Caco-2 (cell line): ENCODE data around the gene SOCS4. TPM values are rescaled to one million over a fixed set of nuclear protein-coding genes. Genes with fewer than 3 reads are reported as not detected.

Experiments
- BruUV-seq: library from RNA; stranded (reverse); fragments of 400-500 nt; replicated peaks from 2 replicates; lab custom pipeline; 2021; lab: Mats Ljungman, UMichigan
- CTCF ChIA-PET: fragments of 300-600 bp; sonication (Branson Sonifier 250); formaldehyde crosslinking; loops from one replicate; lab custom pipeline; 2022; ENCODE audit warnings: antibody characterized with exemption; lab: Charles Lee
- POLR2A ChIA-PET: fragments of 300-600 bp; sonication (Branson Sonifier 250); formaldehyde crosslinking; loops from one replicate; lab custom pipeline; 2022; ENCODE audit warnings: antibody characterized with exemption; lab: Charles Lee
- DNase-seq, 2 experiments: peaks; one replicate each; pipeline versions ENCODE4 v3.0.0 to v3.0.0-alpha.2; 2020 to 2022
- H3K27me3 ChIP-seq: replicated peaks from 2 replicates; pipeline ENCODE4 v1.6.0; 2011; ENCODE audit warnings: low read length; ENCODE audit not compliant: control insufficient read depth, insufficient read depth
- H3K36me3 ChIP-seq: 2 replicates; pipeline ENCODE4 v1.5.1; 2011; ENCODE audit warnings: low read length; ENCODE audit not compliant: control insufficient read depth, insufficient read depth
- H3K4me1 ChIP-seq: fragments of 250-450 bp; sonication (Bioruptor Pico); 2 replicates; pipeline ENCODE4 v1.5.1; 2020; ENCODE audit warnings: mild to moderate bottlenecking
- H3K4me3 ChIP-seq: 2 replicates; pipeline ENCODE4 v1.5.1; 2011; ENCODE audit warnings: low read depth, mild to moderate bottlenecking, control low read depth, low read length
- H3K9me3 ChIP-seq: fragments of 250-450 bp; sonication (Bioruptor Pico); 2 replicates; pipeline ENCODE4 v1.5.1; 2020; ENCODE audit warnings: mild to moderate bottlenecking, moderate library complexity
- H3K27ac Mint-ChIP-seq: one replicate; pipeline ENCODE4 v1.8.0; 2022; ENCODE audit warnings: mixed read lengths; ENCODE audit not compliant: unreplicated experiment
- H3K27me3 Mint-ChIP-seq: one replicate; pipeline ENCODE4 v1.8.0; 2022; ENCODE audit warnings: mixed read lengths; ENCODE audit not compliant: insufficient read depth, unreplicated experiment
- H3K36me3 Mint-ChIP-seq: one replicate; pipeline ENCODE4 v1.8.0; 2022; ENCODE audit warnings: mild to moderate bottlenecking, mixed read lengths; ENCODE audit not compliant: insufficient read depth, unreplicated experiment
- H3K4me1 Mint-ChIP-seq: one replicate; pipeline ENCODE4 v1.8.0; 2022; ENCODE audit warnings: low read depth, mixed read lengths; ENCODE audit not compliant: unreplicated experiment
- H3K4me3 Mint-ChIP-seq: one replicate; pipeline ENCODE4 v1.8.0; 2022; ENCODE audit warnings: mild to moderate bottlenecking, moderate library complexity, mixed read lengths; ENCODE audit not compliant: unreplicated experiment
- H3K9me3 Mint-ChIP-seq: one replicate; pipeline ENCODE4 v1.8.0; 2022; ENCODE audit warnings: mixed read lengths; ENCODE audit not compliant: unreplicated experiment
- intact Hi-C: fragments of 100-400 bp; cut with micrococcal nuclease; formaldehyde crosslinking; loops from one replicate; pipeline ENCODE4 v1.10.0; 2022; ENCODE audit not compliant: unreplicated experiment
- total RNA-seq: library from RNA; stranded (reverse); gene quantifications from 2 replicates; pipeline ENCODE4 v1.2.3, GENCODE V29; 2022
- TF ChIP-seq, protein P1 (sequence below), 2 experiments: fragments of 200-600 bp in 1 of 2; IDR thresholded peaks; 1 replicate in 1 of 2; 2 replicates in 1 of 2; pipeline versions ENCODE4 v1.5.1 to v1.8.0; 2011 to 2022; ENCODE audit warnings: antibody characterized with exemption in 1 of 2, control low read depth in 1 of 2, inconsistent platforms in 1 of 2, low read depth in 1 of 2, low read length in 1 of 2, mild to moderate bottlenecking in 1 of 2, moderate library complexity in 1 of 2; ENCODE audit not compliant: insufficient read depth in 1 of 2, severe bottlenecking in 1 of 2, unreplicated experiment in 1 of 2

The SOCS4 gene
- total RNA-seq, 1 experiment from 2014 or later, result 24.8 TPM

- POLR2A ChIA-PET, result interaction anchor here (0.9 kb wide), 2 partner anchors 11 to 57 kb away, joined by 3 read pairs; partner anchors contain the start of gene LGALS3
- H3K4me3 ChIP-seq, result no peak overlapping the region
- no TSS peak for BruUV-seq
- H3K27ac Mint-ChIP-seq, result no peak overlapping the region
- no peak overlapping the region for H3K4me3 Mint-ChIP-seq
- DNase-seq, result no peak
- peaks cover 15% of the 10 kb centered on the region for H3K4me1 Mint-ChIP-seq
- CTCF ChIA-PET, result no interaction called here
- H3K9me3 Mint-ChIP-seq, result no peaks in the 10 kb centered on the region
- no peaks in the 10 kb centered on the region for H3K27me3 Mint-ChIP-seq
- TF ChIP-seq, protein P1, sequence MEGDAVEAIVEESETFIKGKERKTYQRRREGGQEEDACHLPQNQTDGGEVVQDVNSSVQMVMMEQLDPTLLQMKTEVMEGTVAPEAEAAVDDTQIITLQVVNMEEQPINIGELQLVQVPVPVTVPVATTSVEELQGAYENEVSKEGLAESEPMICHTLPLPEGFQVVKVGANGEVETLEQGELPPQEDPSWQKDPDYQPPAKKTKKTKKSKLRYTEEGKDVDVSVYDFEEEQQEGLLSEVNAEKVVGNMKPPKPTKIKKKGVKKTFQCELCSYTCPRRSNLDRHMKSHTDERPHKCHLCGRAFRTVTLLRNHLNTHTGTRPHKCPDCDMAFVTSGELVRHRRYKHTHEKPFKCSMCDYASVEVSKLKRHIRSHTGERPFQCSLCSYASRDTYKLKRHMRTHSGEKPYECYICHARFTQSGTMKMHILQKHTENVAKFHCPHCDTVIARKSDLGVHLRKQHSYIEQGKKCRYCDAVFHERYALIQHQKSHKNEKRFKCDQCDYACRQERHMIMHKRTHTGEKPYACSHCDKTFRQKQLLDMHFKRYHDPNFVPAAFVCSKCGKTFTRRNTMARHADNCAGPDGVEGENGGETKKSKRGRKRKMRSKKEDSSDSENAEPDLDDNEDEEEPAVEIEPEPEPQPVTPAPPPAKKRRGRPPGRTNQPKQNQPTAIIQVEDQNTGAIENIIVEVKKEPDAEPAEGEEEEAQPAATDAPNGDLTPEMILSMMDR (IDR thresholded peaks at IDR 0.05; ENCODE audit: insufficient read depth in 1 of 2, low read depth in 1 of 2, low read length in 1 of 2, severe bottlenecking in 1 of 2, unreplicated experiment in 1 of 2), result no peak
- H3K27me3 ChIP-seq, result no peaks in the 10 kb centered on the region
- no peaks in the 10 kb centered on the region for H3K9me3 ChIP-seq
- peaks cover 14% of the 10 kb centered on the region for H3K4me1 ChIP-seq
- intact Hi-C loops, result no loop called here
- peaks cover 31% of the 10 kb centered on the region for H3K36me3 Mint-ChIP-seq
- no peaks in the 10 kb centered on the region for H3K36me3 ChIP-seq
These were observed 45.0 kb downstream of the SOCS4 start for GRCh38 chr14:55071870-55072640.

- no peak overlapping the region for H3K27ac Mint-ChIP-seq
- no TSS peak for BruUV-seq
These were observed 46.8 kb downstream of the SOCS4 start for GRCh38 chr14:55073856-55074255.

DNA sequence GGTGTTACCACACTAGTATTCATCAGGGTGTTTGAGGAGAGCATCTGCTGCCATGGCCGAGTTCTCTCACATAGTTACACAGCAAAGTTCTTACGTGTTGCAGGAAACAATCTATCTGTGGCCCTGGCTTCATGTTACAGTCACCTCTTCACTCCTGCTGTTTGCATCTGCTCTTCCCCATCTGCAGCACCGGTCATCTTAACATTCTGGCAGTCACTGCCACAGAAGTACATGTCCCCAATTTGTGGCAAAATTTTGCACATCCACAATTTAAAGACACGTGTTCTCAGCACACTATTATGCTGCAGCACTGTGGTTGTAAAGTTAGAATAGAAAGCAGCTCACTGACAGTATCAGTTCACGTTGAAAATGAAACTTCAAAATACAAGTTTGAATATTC is 47.6 kb downstream of the SOCS4 start:
- Mint-ChIP-seq H3K27ac (no peak overlapping the region), H3K36me3 (peaks cover 24% of the 10 kb centered on the region), H3K4me3 (no peak overlapping the region), H3K27me3 (no peaks in the 10 kb centered on the region), H3K9me3 (no peaks in the 10 kb centered on the region), H3K4me1 (peaks cover 25% of the 10 kb centered on the region)
- DNase-seq, result no peak
- Histone ChIP-seq H3K27me3 (no peaks in the 10 kb centered on the region), H3K9me3 (no peaks in the 10 kb centered on the region), H3K4me3 (no peak overlapping the region), H3K36me3 (no peaks in the 10 kb centered on the region), H3K4me1 (peaks cover 33% of the 10 kb centered on the region)
- CTCF ChIA-PET, result no interaction called here
- no TSS peak for BruUV-seq
- TF ChIP-seq, protein P1 (IDR thresholded peaks at IDR 0.05; ENCODE audit: insufficient read depth in 1 of 2, low read depth in 1 of 2, low read length in 1 of 2, severe bottlenecking in 1 of 2, unreplicated experiment in 1 of 2), result no peak
- POLR2A ChIA-PET, result interaction anchor here (1.2 kb wide), 1 partner anchor 17 kb away, joined by 8 read pairs; no protein-coding TSS in a partner anchor
- intact Hi-C loops, result no loop called here

More at GRCh38 chr14:55073856-55074255, 46.8 kb downstream of the SOCS4 start:
- CTCF ChIA-PET, result no interaction called here
- intact Hi-C loops, result no loop called here
- H3K4me1 ChIP-seq, result peaks cover 30% of the 10 kb centered on the region
- H3K9me3 ChIP-seq, result no peaks in the 10 kb centered on the region
- H3K27me3 ChIP-seq, result no peaks in the 10 kb centered on the region
- DNase-seq, result no peak
- no peak overlapping the region for H3K4me3 ChIP-seq
- H3K36me3 ChIP-seq, result no peaks in the 10 kb centered on the region
- TF ChIP-seq, protein P1 (IDR thresholded peaks at IDR 0.05; ENCODE audit: insufficient read depth in 1 of 2, low read depth in 1 of 2, low read length in 1 of 2, severe bottlenecking in 1 of 2, unreplicated experiment in 1 of 2), result no peak
- Mint-ChIP-seq H3K4me3 (no peak overlapping the region), H3K9me3 (no peaks in the 10 kb centered on the region), H3K36me3 (peaks cover 24% of the 10 kb centered on the region), H3K27me3 (no peaks in the 10 kb centered on the region), H3K4me1 (peaks cover 25% of the 10 kb centered on the region)
- POLR2A ChIA-PET, result interaction anchor here (1.2 kb wide), 1 partner anchor 16 kb away, joined by 8 read pairs; no protein-coding TSS in a partner anchor
